GM12872 (cell line): Measurements from ENCODE around the gene NUDT16L1.

ENCODE experiments used
- TF ChIP-seq, protein P1 (sequence below): IDR thresholded peaks from 3 replicates; pipeline ENCODE4 v1.5.1; 2011; ENCODE audit warnings: low read depth, mild to moderate bottlenecking, low read length, moderate library complexity; ENCODE audit not compliant: insufficient read depth

NUDT16L1 gene

DNA sequence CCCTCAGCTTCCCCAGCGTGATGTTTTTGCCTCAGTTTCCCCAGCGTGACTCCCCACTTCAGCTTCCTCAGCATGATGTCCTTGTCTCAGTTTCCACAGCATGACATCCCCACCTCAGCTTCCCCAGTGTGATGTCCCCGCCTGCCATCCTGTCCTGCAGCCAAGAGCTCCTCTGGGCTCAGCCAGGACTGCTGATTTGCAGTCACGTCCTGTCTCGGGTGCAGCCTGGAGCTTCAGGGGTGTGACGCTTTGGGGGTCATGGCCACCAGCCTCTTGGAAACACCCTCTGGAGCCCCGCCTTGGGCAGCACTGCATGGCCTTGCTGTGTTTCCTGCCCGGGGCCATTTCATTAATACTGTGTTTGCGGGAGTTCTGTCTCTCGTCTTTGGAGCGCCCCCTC lies 16.5 kb upstream of the NUDT16L1 start:
- TF ChIP-seq, protein P1, sequence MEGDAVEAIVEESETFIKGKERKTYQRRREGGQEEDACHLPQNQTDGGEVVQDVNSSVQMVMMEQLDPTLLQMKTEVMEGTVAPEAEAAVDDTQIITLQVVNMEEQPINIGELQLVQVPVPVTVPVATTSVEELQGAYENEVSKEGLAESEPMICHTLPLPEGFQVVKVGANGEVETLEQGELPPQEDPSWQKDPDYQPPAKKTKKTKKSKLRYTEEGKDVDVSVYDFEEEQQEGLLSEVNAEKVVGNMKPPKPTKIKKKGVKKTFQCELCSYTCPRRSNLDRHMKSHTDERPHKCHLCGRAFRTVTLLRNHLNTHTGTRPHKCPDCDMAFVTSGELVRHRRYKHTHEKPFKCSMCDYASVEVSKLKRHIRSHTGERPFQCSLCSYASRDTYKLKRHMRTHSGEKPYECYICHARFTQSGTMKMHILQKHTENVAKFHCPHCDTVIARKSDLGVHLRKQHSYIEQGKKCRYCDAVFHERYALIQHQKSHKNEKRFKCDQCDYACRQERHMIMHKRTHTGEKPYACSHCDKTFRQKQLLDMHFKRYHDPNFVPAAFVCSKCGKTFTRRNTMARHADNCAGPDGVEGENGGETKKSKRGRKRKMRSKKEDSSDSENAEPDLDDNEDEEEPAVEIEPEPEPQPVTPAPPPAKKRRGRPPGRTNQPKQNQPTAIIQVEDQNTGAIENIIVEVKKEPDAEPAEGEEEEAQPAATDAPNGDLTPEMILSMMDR, result no peak

GRCh38 chr16:4677390-4677789 lies 16.0 kb upstream of the NUDT16L1 start:
- TF ChIP-seq, protein P1, result no peak

DNA sequence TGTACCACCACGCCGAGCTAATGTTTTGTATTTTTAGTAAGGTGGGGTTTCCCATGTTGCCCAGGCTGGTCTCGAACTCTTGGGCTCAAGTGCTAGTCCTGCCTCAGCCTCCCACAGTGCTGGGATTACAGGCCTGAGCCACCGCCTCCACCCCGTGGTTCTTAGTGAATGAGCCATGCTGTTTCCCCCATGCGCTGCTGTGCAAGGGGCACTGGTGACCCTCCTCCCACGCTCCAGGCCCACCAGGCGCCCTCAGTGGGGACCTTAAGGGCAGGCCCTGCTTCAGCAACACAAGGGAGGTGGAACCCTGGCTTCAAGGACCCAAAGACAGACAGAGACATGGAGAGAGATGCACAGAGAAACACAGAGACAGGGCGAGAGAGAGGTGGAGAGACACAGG lies 15.4 kb upstream of the NUDT16L1 start:
- TF ChIP-seq, protein P1, result no peak

DNA sequence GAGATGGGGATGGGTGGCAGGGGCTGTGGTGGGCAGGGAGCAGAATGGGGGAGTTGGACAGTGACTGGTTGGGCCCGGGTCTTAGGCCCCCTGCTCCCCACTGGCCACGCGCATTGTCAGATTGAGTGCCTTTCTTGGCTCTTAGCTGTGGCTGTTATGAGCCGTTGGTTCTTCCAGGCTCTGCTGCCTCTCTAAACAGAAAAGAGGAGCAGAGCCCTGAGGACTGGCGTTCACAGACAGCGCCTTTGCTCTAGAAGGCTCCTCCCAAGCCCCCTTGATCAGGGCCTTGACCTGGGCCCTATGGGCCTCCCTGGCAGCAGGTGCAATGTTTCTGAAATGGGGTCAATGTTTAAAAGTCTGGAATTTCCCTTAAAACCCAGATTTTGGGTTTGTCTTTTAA lies 14.8 kb upstream of the NUDT16L1 start:
- TF ChIP-seq, protein P1, result no peak

GRCh38 chr16:4679156-4679849 lies 14.1 kb upstream of the NUDT16L1 start:
- TF ChIP-seq, protein P1, result no peak

- TF ChIP-seq, protein P1, result no peak
Observed at GRCh38 chr16:4679850-4680636, 13.3 kb upstream of the NUDT16L1 start.

GRCh38 chr16:4680673-4681470 lies 12.5 kb upstream of the NUDT16L1 start:
- TF ChIP-seq, protein P1, result no peak
